ENCODE results near the gene PAM. TPM values are rescaled to one million over a fixed set of nuclear protein-coding genes. Genes with fewer than 3 reads are reported as not detected.

The PAM gene
- total and polyA plus RNA-seq, 2 of the 8 experiments (the other 6 are each of a cell fraction or from before 2014, with no cell fraction given), result 30.4 to 67.8 TPM

GRCh38 chr5:102961671-102962070 lies 206.6 kb downstream of the PAM start:
- Histone ChIP-seq H3K36me3 (ENCODE audit: control insufficient read depth in 2 of 4, insufficient read depth in 4 of 4, low read length in 3 of 4) (no peaks in the 10 kb centered on the region; a peak in 1 of 8 replicates), H3K4me2 (ENCODE audit: insufficient read depth in 1 of 2, low read depth in 2 of 2, low read length in 2 of 2) (no peak overlapping the region), H2BK5ac (ENCODE audit: low read depth, low read length) (no peak overlapping the region), H3K4ac (replicated peaks; ENCODE audit: insufficient read length, low read depth, low read length) (no peak overlapping the region), H3K56ac (replicated peaks; ENCODE audit: insufficient read length, low read depth, low read length) (no peak overlapping the region), H3K79me1 (ENCODE audit: low read depth, low read length) (no peaks in the 10 kb centered on the region), H4K8ac (ENCODE audit: extremely low read depth, insufficient read depth, low read length) (no peak overlapping the region), H4K20me1 (replicated peaks in 1 of 2; ENCODE audit: control insufficient read depth in 1 of 2, insufficient read depth in 2 of 2, low read length in 2 of 2) (no peaks in the 10 kb centered on the region), H2BK120ac (replicated peaks; ENCODE audit: low read depth, low read length) (no peak overlapping the region), H3K9ac (replicated peaks in 1 of 4; ENCODE audit: extremely low read depth in 1 of 4, low read depth in 3 of 4, low read length in 3 of 4) (no peak overlapping the region), H3K14ac (ENCODE audit: insufficient read length) (no peak overlapping the region), H2BK15ac (ENCODE audit: low read length) (no peak overlapping the region), H2AFZ (ENCODE audit: low read length) (no peak overlapping the region), H4K5ac (ENCODE audit: insufficient read length, low read depth, low read length) (no peak overlapping the region), H2AK5ac (ENCODE audit: low read depth, low read length) (no peak overlapping the region), H3K27ac (ENCODE audit: low read depth, low read length) (no peak overlapping the region), H2BK20ac (ENCODE audit: low read length) (no peak overlapping the region), H3K18ac (ENCODE audit: extremely low read depth, low read length) (no peak overlapping the region), H3K4me1 (replicated peaks in 1 of 4; ENCODE audit: control insufficient read depth in 3 of 4, insufficient read depth in 4 of 4, low read length in 3 of 4) (no peaks in the 10 kb centered on the region), H3K27me3 (replicated peaks in 1 of 4; ENCODE audit: control insufficient read depth in 3 of 4, extremely low read depth in 1 of 4, insufficient read depth in 3 of 4, low read length in 3 of 4) (no peaks in the 10 kb centered on the region), H2BK12ac (ENCODE audit: low read depth, low read length) (no peak overlapping the region), H3K4me3 (ENCODE audit: extremely low read depth in 1 of 4, insufficient read depth in 2 of 4, low read depth in 3 of 4, low read length in 4 of 4) (no peak overlapping the region), H3K23me2 (ENCODE audit: low read depth, low read length) (no peaks in the 10 kb centered on the region), H3K23ac (ENCODE audit: insufficient read length) (no peak overlapping the region), H3K9me3 (ENCODE audit: insufficient read depth in 2 of 2, low read depth in 1 of 2, low read length in 1 of 2) (no peaks in the 10 kb centered on the region), H3K79me2 (ENCODE audit: control insufficient read depth in 1 of 2, insufficient read depth in 2 of 2, low read length in 2 of 2) (no peaks in the 10 kb centered on the region), H4K91ac (replicated peaks; ENCODE audit: insufficient read length, low read length) (no peak overlapping the region)
- 92% methylated on average over 4 of the region's 4 CpGs; no CpG with 5 or more reads in 1 of the 2 experiments for WGBS, 2 experiments (ENCODE audit: extremely low coverage in 1 of 2, insufficient coverage in 1 of 2, insufficient read length in 1 of 2, insufficient replicate concordance in 2 of 2, low coverage in 1 of 2, low lambda C conversion rate in 2 of 2, missing lambda C conversion rate in 1 of 2)
- ChIA-PET CTCF (ENCODE audit: partially characterized antibody) (no interaction called here), POLR2A (ENCODE audit: partially characterized antibody) (no interaction called here)
- no peak for FAIRE-seq
- DNase-seq (ENCODE audit: low read depth in 1 of 2, low spot score in 2 of 2), result no peak
- TF ChIP-seq KDM4A (IDR thresholded peaks at IDR 0.05; ENCODE audit: low read depth, low read length, severe bottlenecking) (no peak), JUND (IDR thresholded peaks at IDR 0.05; ENCODE audit: low read length) (no peak), SIN3A (conservative IDR thresholded peaks at IDR 0.05 in 1 of 2, IDR thresholded peaks at IDR 0.05 in 1 of 2; ENCODE audit: low read depth in 1 of 2, low read length in 2 of 2) (no peak), CHD1 (IDR thresholded peaks at IDR 0.05; ENCODE audit: low read depth, low read length) (no peak), SP1 (IDR thresholded peaks at IDR 0.05; ENCODE audit: low read depth, low read length) (no peak), HDAC6 (IDR thresholded peaks at IDR 0.05; ENCODE audit: low read depth, low read length) (no peak), ATF2 (IDR thresholded peaks at IDR 0.05; ENCODE audit: low read length) (no peak), POU5F1 (IDR thresholded peaks at IDR 0.05; ENCODE audit: low read depth, low read length) (no peak)

Measured in H1 (cell line).